Liver (tissue), 9 donors: ENCODE results near the gene TOP3A. TPM values are rescaled to one million over a fixed set of nuclear protein-coding genes. Genes with fewer than 3 reads are reported as not detected.

ENCODE experiments used
- DNase-seq: peaks from one replicate; pipeline ENCODE4 v3.0.0-alpha.2; 2017; ENCODE audit warnings: low spot score
- H3K27ac ChIP-seq, 2 donors: one replicate each; pipeline ENCODE4 v1.7.0; 2013; ENCODE audit warnings: inconsistent platforms in 2 of 2, low read length in 2 of 2, control low read depth in 1 of 2, low read depth in 1 of 2, mild to moderate bottlenecking in 1 of 2
- H3K27me3 ChIP-seq, 4 donors: one replicate each; pipeline versions ENCODE4 v1.6.1 to v1.7.0; 2013; ENCODE audit warnings: low read length in 3 of 4, inconsistent platforms in 1 of 4, mild to moderate bottlenecking in 1 of 4, moderate library complexity in 1 of 4; ENCODE audit not compliant: control insufficient read depth in 4 of 4, insufficient read depth in 4 of 4
- H3K36me3 ChIP-seq, 4 donors: one replicate each; pipeline versions ENCODE4 v1.6.1 to v1.7.0; 2013; ENCODE audit warnings: low read length in 3 of 4, mild to moderate bottlenecking in 3 of 4, low read depth in 1 of 4, moderate library complexity in 1 of 4; ENCODE audit not compliant: control insufficient read depth in 4 of 4, insufficient read depth in 3 of 4
- H3K4me1 ChIP-seq, 4 donors: one replicate each; pipeline versions ENCODE4 v1.6.1 to v1.7.0; 2013; ENCODE audit warnings: low read length in 3 of 4, mild to moderate bottlenecking in 3 of 4, moderate library complexity in 1 of 4; ENCODE audit not compliant: control insufficient read depth in 4 of 4, insufficient read depth in 4 of 4
- H3K4me3 ChIP-seq, 3 donors: one replicate each; pipeline versions ENCODE4 v1.6.1 to v1.7.0; 2013; ENCODE audit warnings: low read length in 3 of 3, control low read depth in 1 of 3, low read depth in 1 of 3, mild to moderate bottlenecking in 1 of 3
- H3K9ac ChIP-seq, 2 donors: one replicate each; pipeline ENCODE4 v1.7.0; 2013; ENCODE audit warnings: low read length in 2 of 2, mild to moderate bottlenecking in 2 of 2, moderate library complexity in 2 of 2, control low read depth in 1 of 2, low read depth in 1 of 2
- H3K9me3 ChIP-seq, 4 donors: one replicate each; pipeline versions ENCODE4 v1.6.1 to v1.7.0; 2013; ENCODE audit warnings: low read length in 3 of 4; ENCODE audit not compliant: control insufficient read depth in 4 of 4
- EGR1 ChIP-seq, 2 donors: IDR thresholded peaks; 2 replicates each; pipeline ENCODE4 v1.6.1; 2016 to 2018; ENCODE audit warnings: antibody characterized with exemption in 2 of 2, low read depth in 2 of 2
- FOXA1 ChIP-seq: IDR thresholded peaks from 2 replicates; pipeline ENCODE4 v1.6.1; 2016; ENCODE audit warnings: antibody characterized with exemption
- FOXA2 ChIP-seq: IDR thresholded peaks from 2 replicates; pipeline ENCODE4 v1.6.1; 2016; ENCODE audit warnings: antibody characterized with exemption
- GABPA ChIP-seq, 2 donors: IDR thresholded peaks in 1 of 2; conservative IDR thresholded peaks in 1 of 2; 2 replicates each; pipeline ENCODE4 v1.6.1; 2016; ENCODE audit warnings: antibody characterized with exemption in 2 of 2, mild to moderate bottlenecking in 1 of 2, moderate library complexity in 1 of 2
- HNF4G ChIP-seq: IDR thresholded peaks from 2 replicates; pipeline ENCODE4 v1.6.1; 2016; ENCODE audit warnings: antibody characterized with exemption
- JUND ChIP-seq, 2 donors: IDR thresholded peaks; 2 replicates each; pipeline ENCODE4 v1.6.1; 2016; ENCODE audit warnings: antibody characterized with exemption in 2 of 2
- NR2F2 ChIP-seq: IDR thresholded peaks from 2 replicates; pipeline ENCODE4 v1.6.1; 2016; ENCODE audit warnings: antibody characterized with exemption
- RAD21 ChIP-seq, 2 donors: IDR thresholded peaks; 2 replicates each; pipeline ENCODE4 v1.6.1; 2016; ENCODE audit warnings: antibody characterized with exemption in 2 of 2, mild to moderate bottlenecking in 2 of 2
- RXRA ChIP-seq, 2 donors: IDR thresholded peaks; 2 replicates each; pipeline ENCODE4 v1.6.1; 2017 to 2018; ENCODE audit warnings: antibody characterized with exemption in 2 of 2, mild to moderate bottlenecking in 1 of 2
- SP1 ChIP-seq: IDR thresholded peaks from 2 replicates; pipeline ENCODE4 v1.6.1; 2018; ENCODE audit warnings: antibody characterized with exemption, mild to moderate bottlenecking
- YY1 ChIP-seq: IDR thresholded peaks from 2 replicates; pipeline ENCODE4 v1.6.1; 2016; ENCODE audit warnings: antibody characterized with exemption, mild to moderate bottlenecking
- WGBS: extraction: QIAGEN DNeasy Blood & Tissue Kit; methylation state at CpG from one replicate; pipeline ENCODE4 v1.1.7; 2013; 5-methylcytosine and 5-hydroxymethylcytosine counted together
- polyA plus RNA-seq, 2 donors: library from polyadenylated mRNA; stranded (reverse) in 1 of 2; unstranded in 1 of 2; fragments of 200-250 nt in 1 of 2; fragments of >200 nt in 1 of 2; fragmentation: Nextera tagmentation in 1 of 2; extraction: Ambion mirVana in 1 of 2; gene quantifications; one replicate each; pipeline versions ENCODE4 v1.2.1 to v1.2.3, GENCODE V29; 2013 to 2015
- total RNA-seq, 2 donors: library from RNA; depleted of rRNA; stranded (reverse); fragments of >200 nt; gene quantifications; one replicate each; pipeline ENCODE4 v1.2.3, GENCODE V29; 2014
- TF ChIP-seq, protein P1 (sequence below): IDR thresholded peaks from 2 replicates; pipeline ENCODE4 v1.6.1; 2016; ENCODE audit warnings: antibody characterized with exemption
- TF ChIP-seq, protein P2 (sequence below): IDR thresholded peaks from 2 replicates; pipeline ENCODE4 v1.6.1; 2016; ENCODE audit warnings: antibody characterized with exemption, mild to moderate bottlenecking
- TF ChIP-seq, protein P3 (sequence below): IDR thresholded peaks from 2 replicates; pipeline ENCODE4 v1.6.1; 2016; ENCODE audit warnings: antibody characterized with exemption
- donor health status: healthy.
- donor health status: healthy.
- donor health status: healthy.
- donor health status: healthy.
- donor health status: healthy.

Gene TOP3A
- total and polyA plus RNA-seq, 4 donors: 6.6 to 37.5 (median 14.3) TPM

DNA sequence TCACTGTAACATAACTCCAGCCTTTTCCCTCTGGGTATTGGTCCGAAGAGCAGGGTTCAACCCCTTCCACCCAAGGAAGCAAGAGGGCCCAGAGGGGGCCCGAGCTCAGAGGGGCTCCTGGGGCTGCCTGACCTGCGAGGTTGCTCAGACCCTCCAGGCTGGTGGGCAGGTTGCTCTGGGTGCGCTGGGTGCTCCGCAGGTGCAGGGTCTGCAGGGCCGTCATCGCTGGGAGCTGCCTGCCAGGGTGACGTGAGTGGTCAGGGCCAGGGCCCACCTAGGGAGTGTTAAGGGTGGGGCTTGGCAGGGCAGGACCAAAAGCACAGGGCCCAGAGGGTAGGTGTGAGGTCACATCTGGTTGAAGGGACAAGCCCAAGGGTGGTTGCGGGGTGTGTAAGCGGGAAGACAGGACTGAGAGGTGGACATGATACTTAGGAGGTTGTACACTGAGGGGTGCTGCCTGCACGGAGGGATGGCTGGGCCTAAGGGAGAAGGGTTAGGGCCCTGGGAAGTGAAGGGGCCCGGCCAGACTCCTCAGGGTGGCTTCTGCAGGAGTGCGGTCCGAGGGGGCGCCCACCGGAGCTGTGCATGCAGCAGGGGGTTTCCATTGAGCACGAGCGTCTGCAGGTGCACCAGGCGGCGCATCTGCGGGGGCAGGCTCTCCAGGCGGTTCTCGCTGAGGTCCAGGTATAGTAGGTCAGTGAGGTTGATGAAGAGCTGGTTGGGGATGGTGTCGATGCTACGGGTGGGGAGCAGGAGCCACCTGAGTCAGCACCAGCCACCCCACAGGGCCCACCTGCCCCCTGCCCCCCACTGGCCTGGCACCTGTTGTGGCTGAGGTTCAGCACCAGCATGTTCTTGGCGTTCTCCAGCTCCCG, 60.6 kb downstream of the TOP3A start:
- no peaks in the 10 kb centered on the region for H3K9me3 ChIP-seq
- no peak for TF ChIP-seq RAD21 (IDR thresholded peaks at IDR 0.05)
- TF ChIP-seq, protein P1, sequence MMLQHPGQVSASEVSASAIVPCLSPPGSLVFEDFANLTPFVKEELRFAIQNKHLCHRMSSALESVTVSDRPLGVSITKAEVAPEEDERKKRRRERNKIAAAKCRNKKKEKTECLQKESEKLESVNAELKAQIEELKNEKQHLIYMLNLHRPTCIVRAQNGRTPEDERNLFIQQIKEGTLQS: no peak
- no peak for TF ChIP-seq FOXA2
- TF ChIP-seq, protein P2, sequence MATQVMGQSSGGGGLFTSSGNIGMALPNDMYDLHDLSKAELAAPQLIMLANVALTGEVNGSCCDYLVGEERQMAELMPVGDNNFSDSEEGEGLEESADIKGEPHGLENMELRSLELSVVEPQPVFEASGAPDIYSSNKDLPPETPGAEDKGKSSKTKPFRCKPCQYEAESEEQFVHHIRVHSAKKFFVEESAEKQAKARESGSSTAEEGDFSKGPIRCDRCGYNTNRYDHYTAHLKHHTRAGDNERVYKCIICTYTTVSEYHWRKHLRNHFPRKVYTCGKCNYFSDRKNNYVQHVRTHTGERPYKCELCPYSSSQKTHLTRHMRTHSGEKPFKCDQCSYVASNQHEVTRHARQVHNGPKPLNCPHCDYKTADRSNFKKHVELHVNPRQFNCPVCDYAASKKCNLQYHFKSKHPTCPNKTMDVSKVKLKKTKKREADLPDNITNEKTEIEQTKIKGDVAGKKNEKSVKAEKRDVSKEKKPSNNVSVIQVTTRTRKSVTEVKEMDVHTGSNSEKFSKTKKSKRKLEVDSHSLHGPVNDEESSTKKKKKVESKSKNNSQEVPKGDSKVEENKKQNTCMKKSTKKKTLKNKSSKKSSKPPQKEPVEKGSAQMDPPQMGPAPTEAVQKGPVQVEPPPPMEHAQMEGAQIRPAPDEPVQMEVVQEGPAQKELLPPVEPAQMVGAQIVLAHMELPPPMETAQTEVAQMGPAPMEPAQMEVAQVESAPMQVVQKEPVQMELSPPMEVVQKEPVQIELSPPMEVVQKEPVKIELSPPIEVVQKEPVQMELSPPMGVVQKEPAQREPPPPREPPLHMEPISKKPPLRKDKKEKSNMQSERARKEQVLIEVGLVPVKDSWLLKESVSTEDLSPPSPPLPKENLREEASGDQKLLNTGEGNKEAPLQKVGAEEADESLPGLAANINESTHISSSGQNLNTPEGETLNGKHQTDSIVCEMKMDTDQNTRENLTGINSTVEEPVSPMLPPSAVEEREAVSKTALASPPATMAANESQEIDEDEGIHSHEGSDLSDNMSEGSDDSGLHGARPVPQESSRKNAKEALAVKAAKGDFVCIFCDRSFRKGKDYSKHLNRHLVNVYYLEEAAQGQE: no peak
- TF ChIP-seq SP1: no peak
- TF ChIP-seq FOXA1: no peak
- no peak for TF ChIP-seq HNF4G
- TF ChIP-seq NR2F2: no peak
- TF ChIP-seq EGR1 (IDR thresholded peaks at IDR 0.05; ENCODE audit: low read depth in 2 of 2): no peak
- TF ChIP-seq JUND (IDR thresholded peaks at IDR 0.05): no peak
- no peak for TF ChIP-seq GABPA (IDR thresholded peaks at IDR 0.05 in 1 of 2, conservative IDR thresholded peaks at IDR 0.05 in 1 of 2)
- no peak overlapping the region for H3K4me3 ChIP-seq
- H3K27ac ChIP-seq: no peak overlapping the region
- peaks cover 14 to 41% (median 36%) of the 10 kb centered on the region in 4 donors for H3K36me3 ChIP-seq
- WGBS: 96% methylated on average over 27 of the region's 27 CpGs
- H3K4me1 ChIP-seq: peaks cover 11 to 28% (median 17%) of the 10 kb centered on the region in 4 donors
- no peaks in the 10 kb centered on the region for H3K27me3 ChIP-seq
- DNase-seq: no peak
- no peak overlapping the region for H3K9ac ChIP-seq

DNA sequence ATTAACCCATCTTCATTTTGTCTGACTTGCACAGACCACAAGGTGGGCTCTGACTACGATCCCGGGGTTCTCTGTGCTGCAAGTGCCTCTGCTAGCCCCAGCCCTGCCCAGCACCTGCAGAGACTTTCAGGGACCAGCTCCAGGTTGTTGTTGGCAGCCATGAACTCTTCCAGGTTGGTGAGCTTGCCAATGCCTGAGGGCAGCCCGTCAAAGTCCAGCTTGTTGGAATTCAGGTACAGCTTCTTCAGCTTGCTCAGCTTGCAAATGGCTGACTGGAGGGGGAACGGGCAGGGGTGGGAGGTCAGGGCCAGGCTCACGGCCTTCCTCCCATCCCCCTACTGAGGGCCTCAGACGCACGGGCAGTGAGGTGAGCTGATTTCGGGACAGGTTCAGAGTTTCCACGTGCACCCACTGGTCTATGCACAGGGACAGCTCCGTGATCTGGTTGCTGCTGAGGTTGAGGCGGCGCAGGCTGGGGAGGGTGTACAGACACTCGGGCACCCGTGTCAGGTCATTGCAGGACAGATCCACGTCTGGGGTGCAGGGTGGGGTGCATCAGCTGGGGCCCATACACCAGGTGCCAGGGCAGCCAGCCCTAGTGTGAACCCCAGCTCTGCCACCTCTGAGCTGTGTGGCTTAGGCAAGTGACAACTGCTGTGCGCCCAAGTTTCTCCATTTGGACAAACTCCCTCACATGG, 61.5 kb downstream of the TOP3A start:
- TF ChIP-seq NR2F2 (no peak), FOXA1 (no peak), SP1 (no peak), GABPA (IDR thresholded peaks at IDR 0.05 in 1 of 2, conservative IDR thresholded peaks at IDR 0.05 in 1 of 2) (no peak), RXRA (IDR thresholded peaks at IDR 0.05) (no peak), EGR1 (IDR thresholded peaks at IDR 0.05; ENCODE audit: low read depth in 2 of 2) (no peak), YY1 (no peak), RAD21 (IDR thresholded peaks at IDR 0.05) (no peak), HNF4G (no peak)
- TF ChIP-seq, protein P1: no peak
- TF ChIP-seq, protein P3, sequence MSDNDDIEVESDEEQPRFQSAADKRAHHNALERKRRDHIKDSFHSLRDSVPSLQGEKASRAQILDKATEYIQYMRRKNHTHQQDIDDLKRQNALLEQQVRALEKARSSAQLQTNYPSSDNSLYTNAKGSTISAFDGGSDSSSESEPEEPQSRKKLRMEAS: no peak
- TF ChIP-seq, protein P2: no peak
- no peak overlapping the region for H3K27ac ChIP-seq
- no peak for DNase-seq
- no peaks in the 10 kb centered on the region for H3K9me3 ChIP-seq
- no peak overlapping the region for H3K9ac ChIP-seq
- H3K36me3 ChIP-seq: peaks cover 16 to 44% (median 38%) of the 10 kb centered on the region in 4 donors
- no peak overlapping the region for H3K4me3 ChIP-seq
- no peaks in the 10 kb centered on the region for H3K27me3 ChIP-seq
- peaks cover 8 to 24% (median 12%) of the 10 kb centered on the region in 4 donors for H3K4me1 ChIP-seq
- 79% methylated on average over 16 of the region's 16 CpGs for WGBS
